Lung (tissue), 12 donors: ENCODE data around the gene CTSE. TPM values are rescaled to one million over a fixed set of nuclear protein-coding genes. Genes with fewer than 3 reads are reported as not detected.
A peak's percentile ranks its signal among the peaks of the same experiment; 100 is the strongest.

Experiments
- ATAC-seq: fragments of 200-7000 bp; cut with Tn5 transposase; one replicate; pipeline ENCODE4 v1.9.1; 2020; ENCODE audit warnings: moderate number of reproducible peaks; ENCODE audit not compliant: insufficient read depth, low FRiP score
- DNase-seq, 3 donors: peaks; one replicate each; pipeline ENCODE4 v3.0.0-alpha.2; 2013 to 2017
- H3K27ac ChIP-seq, 2 donors: one replicate each; pipeline ENCODE4 v1.5.1; 2013; ENCODE audit warnings: mild to moderate bottlenecking in 2 of 2, moderate library complexity in 2 of 2, control low read depth in 1 of 2, inconsistent platforms in 1 of 2, low read depth in 1 of 2, low read length in 1 of 2
- H3K27me3 ChIP-seq, 3 donors: one replicate each; pipeline ENCODE4 v1.5.1; 2013; ENCODE audit warnings: low read length in 2 of 3; ENCODE audit not compliant: control insufficient read depth in 3 of 3, insufficient read depth in 3 of 3
- H3K36me3 ChIP-seq, 4 donors: one replicate each; pipeline ENCODE4 v1.5.1; 2013; ENCODE audit warnings: low read length in 4 of 4, mild to moderate bottlenecking in 1 of 4, moderate library complexity in 1 of 4; ENCODE audit not compliant: control insufficient read depth in 4 of 4, insufficient read depth in 4 of 4
- H3K4me1 ChIP-seq, 5 donors: one replicate each; pipeline ENCODE4 v1.5.1; 2013; ENCODE audit warnings: low read length in 5 of 5, mild to moderate bottlenecking in 2 of 5, moderate library complexity in 1 of 5; ENCODE audit not compliant: control insufficient read depth in 5 of 5, insufficient read depth in 5 of 5
- H3K4me3 ChIP-seq: one replicate; pipeline ENCODE4 v1.5.1; 2013; ENCODE audit warnings: mild to moderate bottlenecking, control low read depth, moderate library complexity
- H3K9ac ChIP-seq, 2 donors: one replicate each; pipeline ENCODE4 v1.5.1; 2013; ENCODE audit warnings: low read length in 2 of 2, control low read depth in 1 of 2; ENCODE audit not compliant: insufficient read depth in 1 of 2
- H3K9me3 ChIP-seq, 4 donors: one replicate each; pipeline ENCODE4 v1.5.1; 2013; ENCODE audit warnings: low read length in 3 of 4, mild to moderate bottlenecking in 1 of 4, moderate library complexity in 1 of 4; ENCODE audit not compliant: control insufficient read depth in 4 of 4, insufficient read depth in 3 of 4
- CTCF ChIP-seq: IDR thresholded peaks from 2 replicates; pipeline ENCODE4 v1.5.1; 2012; ENCODE audit warnings: mild to moderate bottlenecking; ENCODE audit errors: control extremely low read depth, extremely low read depth
- WGBS, 2 donors: extraction: QIAGEN DNeasy Blood & Tissue Kit; methylation state at CpG; one replicate each; pipeline ENCODE4 v1.1.7; 2013; 5-methylcytosine and 5-hydroxymethylcytosine counted together
- polyA plus RNA-seq, 2 donors: library from polyadenylated mRNA; stranded (reverse); fragments of 200-250 nt; gene quantifications; one replicate each; pipeline ENCODE4 v1.2.1, GENCODE V29; 2013
- total RNA-seq, 2 donors: library from RNA; depleted of rRNA in 1 of 2; stranded (reverse); fragments of >200 nt in 1 of 2; gene quantifications; one replicate each; pipeline ENCODE4 v1.2.1, GENCODE V29; 2014 to 2021
- donor health status: control.
- donor health status: control.
- donor health status: Bipolar disorder and iron deficiency.
- donor health status: healthy.
- donor health status: DM: yes; HTN: yes; CAD: no.

Gene CTSE
- total and polyA plus RNA-seq, 4 donors = 14.6 to 189 (median 95.7) TPM

DNA sequence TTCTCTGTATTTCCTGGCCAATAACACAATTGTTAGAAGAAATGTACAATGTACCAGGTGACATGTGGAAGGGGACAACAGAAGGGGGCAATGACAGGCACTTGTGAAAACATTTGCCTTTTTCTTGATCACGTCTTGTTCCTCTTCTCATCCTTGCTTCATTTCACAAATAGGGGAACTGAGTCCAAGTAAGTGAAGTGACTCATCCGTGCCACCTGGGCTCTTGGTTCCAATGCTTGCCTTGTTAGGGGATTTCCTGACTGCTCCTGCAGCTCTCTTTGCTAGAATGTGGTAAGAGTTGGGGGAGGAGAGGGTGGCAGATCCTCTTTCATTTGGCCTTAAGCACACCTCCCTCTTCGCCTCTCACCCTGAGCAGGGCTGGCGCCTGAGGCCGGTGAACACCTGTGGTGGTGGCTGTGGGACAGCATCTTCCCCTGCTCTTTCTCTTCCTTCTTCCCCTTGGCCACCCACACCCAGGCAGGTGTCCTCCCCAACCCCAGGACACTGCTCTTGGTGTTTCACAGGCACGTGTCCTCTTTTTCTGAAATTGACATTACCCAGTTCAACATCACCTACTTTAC is 27.1 kb upstream of the CTSE start:
- Histone ChIP-seq H3K27me3 (peaks cover 0 to 2% (median 0%) of the 10 kb centered on the region in 3 donors), H3K9ac (no peak overlapping the region), H3K4me3 (no peak overlapping the region), H3K4me1 (no peaks in the 10 kb centered on the region), H3K27ac (no peak overlapping the region), H3K36me3 (no peaks in the 10 kb centered on the region), H3K9me3 (no peaks in the 10 kb centered on the region)
- ATAC-seq (peak; percentile 53), DNase-seq (peak in 1 of 3 donors; percentile 5)
- WGBS, 2 donors = 33 to 54% methylated on average over 6 of the region's 6 CpGs
- no peak for TF ChIP-seq CTCF

DNA sequence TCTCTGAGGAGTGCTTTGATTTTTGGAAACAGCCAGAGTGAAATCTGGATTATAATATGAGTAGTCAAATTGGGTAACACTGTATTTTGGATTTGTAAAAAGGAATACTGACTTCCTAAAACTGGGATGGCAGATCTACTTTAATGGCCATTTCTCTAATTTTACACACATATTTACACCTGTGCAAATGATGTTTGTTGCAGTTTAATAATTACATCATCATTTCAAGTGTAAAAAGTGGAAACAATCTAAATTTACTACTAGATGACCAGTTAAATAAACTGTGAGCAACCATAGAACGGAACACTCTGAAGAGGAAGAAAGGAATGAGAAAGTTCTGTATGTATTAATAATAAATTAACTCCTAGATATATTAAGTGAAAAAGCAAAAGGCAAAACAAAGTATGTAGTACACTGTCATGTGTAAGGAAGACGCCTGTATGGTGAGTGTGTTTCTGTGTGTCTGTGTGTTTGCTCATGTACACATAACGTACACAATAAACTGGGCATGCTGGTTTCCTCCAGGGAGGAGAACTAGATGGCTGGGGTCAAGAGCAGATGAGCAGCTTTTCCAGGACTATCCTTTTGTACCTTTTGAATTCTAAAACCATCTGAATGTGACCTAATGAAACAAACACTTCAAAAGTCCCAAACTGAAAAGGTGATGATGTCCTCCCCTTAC is 26.4 kb upstream of the CTSE start:
- no peaks in the 10 kb centered on the region for H3K9me3 ChIP-seq
- H3K27ac ChIP-seq = no peak overlapping the region
- no peaks in the 10 kb centered on the region for H3K4me1 ChIP-seq
- no peak for TF ChIP-seq CTCF
- DNase-seq (no peak), ATAC-seq (no peak)
- H3K27me3 ChIP-seq = peaks cover 0 to 2% (median 0%) of the 10 kb centered on the region in 3 donors
- no peak overlapping the region for H3K9ac ChIP-seq
- no peaks in the 10 kb centered on the region for H3K36me3 ChIP-seq
- no peak overlapping the region for H3K4me3 ChIP-seq
- 65 to 78% methylated on average over 3 of the region's 3 CpGs for WGBS, 2 donors

- H3K4me3 ChIP-seq = no peak overlapping the region
- H3K4me1 ChIP-seq = no peaks in the 10 kb centered on the region
- no peaks in the 10 kb centered on the region for H3K27me3 ChIP-seq
- DNase-seq (no peak), ATAC-seq (no peak)
- no peak overlapping the region for H3K27ac ChIP-seq
- no peak for TF ChIP-seq CTCF
- H3K9me3 ChIP-seq = no peaks in the 10 kb centered on the region
- no peak overlapping the region for H3K9ac ChIP-seq
- H3K36me3 ChIP-seq = no peaks in the 10 kb centered on the region
Measured at GRCh38 chr1:206049293-206049692, 25.6 kb upstream of the CTSE start.
